Fibroblast of lung (primary cell): Measurements from ENCODE around the gene SIGLEC11. TPM values are rescaled to one million over a fixed set of nuclear protein-coding genes. Genes with fewer than 3 reads are reported as not detected.

Experiments used
- DNase-seq, 2 donors: peaks; one replicate each; pipeline versions ENCODE4 v3.0.0 to v3.0.0-alpha.2; 2010; ENCODE audit warnings: low read depth in 2 of 2
- H2AFZ ChIP-seq: 2 replicates; pipeline ENCODE4 v1.5.1; 2012; ENCODE audit warnings: low read length, control low read depth, inconsistent platforms
- H3K27ac ChIP-seq: 2 replicates; pipeline ENCODE4 v1.5.1; 2011; ENCODE audit warnings: low read length, control low read depth; ENCODE audit not compliant: insufficient read depth
- H3K27me3 ChIP-seq: 2 replicates; pipeline ENCODE4 v1.5.1; 2011; ENCODE audit warnings: mild to moderate bottlenecking, low read length; ENCODE audit not compliant: control insufficient read depth, insufficient read depth
- H3K36me3 ChIP-seq: 2 replicates; pipeline ENCODE4 v1.5.1; 2011; ENCODE audit warnings: low read length; ENCODE audit not compliant: control insufficient read depth, insufficient read depth
- H3K4me1 ChIP-seq: 2 replicates; pipeline ENCODE4 v1.5.1; 2011; ENCODE audit warnings: low read length; ENCODE audit not compliant: control insufficient read depth, insufficient read depth; ENCODE audit errors: extremely low read depth
- H3K4me2 ChIP-seq: 2 replicates; pipeline ENCODE4 v1.5.1; 2011; ENCODE audit warnings: low read length, control low read depth; ENCODE audit not compliant: insufficient read depth; ENCODE audit errors: extremely low read depth
- H3K4me3 ChIP-seq, 4 experiments: fragments of 200-600 bp in 1 of 4; sonication (generic) in 1 of 4; replicated peaks in 1 of 4; 2 replicates each; pipeline ENCODE4 v1.5.1; 2011 to 2016; ENCODE audit warnings: low read length in 4 of 4, low read depth in 3 of 4, mild to moderate bottlenecking in 3 of 4, control low read depth in 2 of 4, inconsistent platforms in 1 of 4, mixed read lengths in 1 of 4; ENCODE audit not compliant: insufficient read depth in 1 of 4; ENCODE audit errors: control extremely low read depth in 1 of 4
- H3K79me2 ChIP-seq: 2 replicates; pipeline ENCODE4 v1.5.1; 2012; ENCODE audit warnings: mild to moderate bottlenecking, low read length, inconsistent platforms; ENCODE audit not compliant: control insufficient read depth, insufficient read depth
- H3K9ac ChIP-seq: 2 replicates; pipeline ENCODE4 v1.5.1; 2011; ENCODE audit warnings: mild to moderate bottlenecking, low read length, control low read depth; ENCODE audit not compliant: insufficient read depth
- H3K9me3 ChIP-seq: 2 replicates; pipeline ENCODE4 v1.5.1; 2012; ENCODE audit warnings: low read depth, low read length; ENCODE audit not compliant: control insufficient read depth, insufficient read depth
- H4K20me1 ChIP-seq: 2 replicates; pipeline ENCODE4 v1.5.1; 2011; ENCODE audit warnings: low read length; ENCODE audit not compliant: control insufficient read depth, insufficient read depth; ENCODE audit errors: extremely low read depth
- CTCF ChIP-seq, 2 donors: IDR thresholded peaks in 1 of 2; conservative IDR thresholded peaks in 1 of 2; 1 replicate in 1 of 2; 2 replicates in 1 of 2; pipeline ENCODE4 v1.5.1; 2011 to 2012; ENCODE audit warnings: low read length in 2 of 2, control low read depth in 1 of 2, inconsistent platforms in 1 of 2, low read depth in 1 of 2, mild to moderate bottlenecking in 1 of 2
- EZH2 ChIP-seq: IDR thresholded peaks from 2 replicates; pipeline ENCODE4 v1.5.1; 2012; ENCODE audit warnings: low read length, control low read depth, mild to moderate bottlenecking; ENCODE audit errors: missing control alignments
- polyA plus RNA-seq, 2 donors: library from polyadenylated mRNA; depleted of rRNA in 1 of 2; stranded (reverse) in 1 of 2; unstranded in 1 of 2; fragments of >200 nt; gene quantifications; 2 replicates each; pipeline ENCODE4 v1.2.1, GENCODE V29; 2011 to 2012; ENCODE audit warnings: missing spikeins in 1 of 2
- total RNA-seq: library from RNA; depleted of rRNA; stranded (reverse); fragments of >200 nt; gene quantifications from 2 replicates; pipeline ENCODE4 v1.2.1, GENCODE V29; 2014

The SIGLEC11 gene
- total and polyA plus RNA-seq, 2 donors (not counting 1 experiment from before 2014, with no cell fraction given) = not detected

- no peaks in the 10 kb centered on the region for H3K9me3 ChIP-seq
- no peak overlapping the region for H3K4me3 ChIP-seq
- H3K4me1 ChIP-seq = peaks cover 8% of the 10 kb centered on the region
- DNase-seq = no peak
- H2AFZ ChIP-seq = no peak overlapping the region
- no peak overlapping the region for H3K27ac ChIP-seq
- TF ChIP-seq CTCF (conservative IDR thresholded peaks at IDR 0.05 in 1 of 2, IDR thresholded peaks at IDR 0.05 in 1 of 2; ENCODE audit: low read depth in 1 of 2, low read length in 2 of 2) (no peak), EZH2 (no peak)
- H3K36me3 ChIP-seq = peaks cover 14% of the 10 kb centered on the region
- H3K79me2 ChIP-seq = no peaks in the 10 kb centered on the region
- no peaks in the 10 kb centered on the region for H3K27me3 ChIP-seq
- no peak overlapping the region for H3K4me2 ChIP-seq
- no peak overlapping the region for H3K9ac ChIP-seq
- no peaks in the 10 kb centered on the region for H4K20me1 ChIP-seq
Measured at GRCh38 chr19:50007170-50007569, 46.2 kb upstream of the SIGLEC11 start.

- Histone ChIP-seq H4K20me1 (no peaks in the 10 kb centered on the region), H3K9ac (no peak overlapping the region), H3K79me2 (no peaks in the 10 kb centered on the region), H3K27me3 (no peaks in the 10 kb centered on the region), H3K27ac (no peak overlapping the region), H3K4me1 (peaks cover 8% of the 10 kb centered on the region), H3K36me3 (peaks cover 21% of the 10 kb centered on the region), H3K4me2 (no peak overlapping the region), H3K9me3 (no peaks in the 10 kb centered on the region), H3K4me3 (no peak overlapping the region), H2AFZ (no peak overlapping the region)
- TF ChIP-seq CTCF (conservative IDR thresholded peaks at IDR 0.05 in 1 of 2, IDR thresholded peaks at IDR 0.05 in 1 of 2; ENCODE audit: low read depth in 1 of 2, low read length in 2 of 2) (no peak), EZH2 (no peak)
- no peak for DNase-seq
Measured at GRCh38 chr19:50005428-50005827, 44.5 kb upstream of the SIGLEC11 start.

GRCh38 chr19:50003810-50004419 lies 42.9 kb upstream of the SIGLEC11 start:
- Histone ChIP-seq H3K79me2 (no peaks in the 10 kb centered on the region), H2AFZ (no peak overlapping the region), H3K27ac (peak overlapping the region; percentile 67), H4K20me1 (no peaks in the 10 kb centered on the region), H3K27me3 (no peaks in the 10 kb centered on the region), H3K9ac (no peak overlapping the region), H3K36me3 (peaks cover 27% of the 10 kb centered on the region), H3K4me2 (peak overlapping the region; percentile 17), H3K9me3 (no peaks in the 10 kb centered on the region), H3K4me3 (peak overlapping the region in 1 of 4 experiments; percentile 6), H3K4me1 (peaks cover 8% of the 10 kb centered on the region)
- TF ChIP-seq CTCF (conservative IDR thresholded peaks at IDR 0.05 in 1 of 2, IDR thresholded peaks at IDR 0.05 in 1 of 2; ENCODE audit: low read depth in 1 of 2, low read length in 2 of 2) (no peak), EZH2 (no peak)
- DNase-seq = peak; percentile 95 to 97
